ENCODE data around the gene MCTP1. TPM values are rescaled to one million over a fixed set of nuclear protein-coding genes. Genes with fewer than 3 reads are reported as not detected.

MCTP1 gene
- polyA plus RNA-seq, 1 donor: 4.8 TPM

DNA sequence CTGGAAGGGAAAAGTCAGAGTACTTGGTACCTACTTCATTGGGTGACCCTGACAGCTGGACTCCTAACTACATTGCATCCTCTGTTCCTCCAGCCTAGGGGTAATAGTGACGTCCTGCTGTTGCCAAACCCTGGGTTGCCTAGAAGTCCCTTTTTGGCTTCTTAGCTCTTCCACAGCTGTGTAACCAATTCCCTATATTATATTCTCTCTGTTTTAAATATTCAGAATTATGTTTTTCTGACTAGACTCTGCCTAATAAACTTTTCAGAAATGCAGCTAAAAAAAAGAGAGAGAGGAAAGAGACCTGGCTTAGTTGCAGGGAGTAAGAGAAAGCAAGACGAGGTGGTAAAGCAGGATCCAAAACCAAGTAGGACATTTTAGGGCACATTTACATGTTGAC is 28.4 kb downstream of the MCTP1 start:
- Histone ChIP-seq H3K4me3 (ENCODE audit: low read length) (no peak overlapping the region), H3K9me3 (ENCODE audit: control insufficient read depth, low read depth, low read length) (no peaks in the 10 kb centered on the region), H3K36me3 (ENCODE audit: control insufficient read depth, insufficient read depth, low read length) (no peaks in the 10 kb centered on the region), H3K27me3 (ENCODE audit: control insufficient read depth, insufficient read depth, low read length) (no peaks in the 10 kb centered on the region), H3K27ac (ENCODE audit: low read length) (no peak overlapping the region), H3K4me1 (ENCODE audit: control insufficient read depth, insufficient read depth, low read length) (no peaks in the 10 kb centered on the region)
- DNase-seq: no peak
- 67% methylated on average over 1 of the region's 2 CpGs for WGBS (ENCODE audit: insufficient coverage, low lambda C conversion rate)

DNA sequence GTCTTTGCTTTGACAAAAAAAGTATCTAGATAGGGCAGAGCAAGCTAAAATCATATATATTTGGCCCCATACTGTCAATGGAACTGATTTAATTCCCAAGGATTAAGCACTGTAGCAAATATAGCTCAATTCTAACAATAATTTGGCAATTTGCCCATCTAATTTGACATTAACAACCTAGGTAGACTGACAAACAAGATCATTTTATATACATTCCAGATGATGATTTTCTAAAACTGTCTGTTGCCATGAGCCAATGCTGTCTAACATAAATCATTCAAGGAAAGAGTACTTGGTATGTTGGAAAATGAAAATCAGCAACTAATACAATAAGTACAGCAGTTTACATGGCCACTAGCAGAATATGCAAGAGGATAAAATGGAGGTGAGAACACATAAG is 32.1 kb downstream of the MCTP1 start:
- no peaks in the 10 kb centered on the region for H3K27me3 ChIP-seq (ENCODE audit: control insufficient read depth, insufficient read depth, low read length)
- H3K9me3 ChIP-seq (ENCODE audit: control insufficient read depth, low read depth, low read length): no peaks in the 10 kb centered on the region
- no peaks in the 10 kb centered on the region for H3K4me1 ChIP-seq (ENCODE audit: control insufficient read depth, insufficient read depth, low read length)
- H3K36me3 ChIP-seq (ENCODE audit: control insufficient read depth, insufficient read depth, low read length): no peaks in the 10 kb centered on the region
- no peak for DNase-seq
- no peak overlapping the region for H3K4me3 ChIP-seq (ENCODE audit: low read length)
- no peak overlapping the region for H3K27ac ChIP-seq (ENCODE audit: low read length)

DNA sequence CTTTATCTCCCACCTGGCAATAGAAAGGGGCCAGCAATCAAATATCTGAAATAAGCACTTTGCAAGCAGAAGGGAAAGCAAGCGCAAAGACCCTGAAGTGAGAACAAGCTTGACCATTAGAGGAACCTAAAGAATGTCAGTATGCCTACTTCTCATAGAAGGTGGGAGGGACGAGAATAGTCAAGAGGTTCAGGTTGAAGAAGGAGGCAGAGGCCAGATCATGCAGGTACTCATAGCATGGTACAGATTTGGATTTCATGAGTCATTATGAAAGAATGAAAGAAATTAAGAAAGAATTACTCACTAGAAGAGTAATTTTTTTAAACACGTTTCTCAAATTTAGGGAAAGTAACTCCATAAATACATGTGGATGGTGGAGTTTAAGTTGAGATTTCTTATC is 33.7 kb downstream of the MCTP1 start:
- Histone ChIP-seq H3K27ac (ENCODE audit: low read length) (no peak overlapping the region), H3K4me3 (ENCODE audit: low read length) (no peak overlapping the region), H3K9me3 (ENCODE audit: control insufficient read depth, low read depth, low read length) (no peaks in the 10 kb centered on the region), H3K4me1 (ENCODE audit: control insufficient read depth, insufficient read depth, low read length) (no peaks in the 10 kb centered on the region), H3K27me3 (ENCODE audit: control insufficient read depth, insufficient read depth, low read length) (no peaks in the 10 kb centered on the region), H3K36me3 (ENCODE audit: control insufficient read depth, insufficient read depth, low read length) (no peaks in the 10 kb centered on the region)
- no CpG with 5 or more reads among the region's 3 CpGs for WGBS (ENCODE audit: insufficient coverage, low lambda C conversion rate)
- DNase-seq: no peak

DNA sequence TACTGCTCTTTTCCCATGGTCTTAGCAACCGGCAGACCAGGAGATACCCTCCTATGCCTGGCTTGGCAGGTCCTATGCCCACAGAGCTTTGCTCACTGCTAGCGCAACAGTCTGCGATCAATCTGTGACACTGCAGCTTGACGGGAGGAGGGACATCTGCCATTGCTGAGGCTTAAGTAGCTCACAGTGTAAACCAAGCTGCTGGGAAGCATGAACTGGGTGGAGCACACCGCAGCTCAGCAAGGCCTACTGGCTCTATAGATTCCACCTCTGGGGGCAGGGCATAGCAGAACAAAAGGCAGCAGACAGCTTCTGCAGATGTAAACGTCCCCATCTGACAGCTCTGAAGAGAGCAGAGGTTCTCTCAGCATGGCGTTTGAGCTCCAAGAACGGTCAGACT is 40.4 kb downstream of the MCTP1 start:
- WGBS (ENCODE audit: insufficient coverage, low lambda C conversion rate): no CpG with 5 or more reads among the region's 8 CpGs
- Histone ChIP-seq H3K27ac (ENCODE audit: low read length) (no peak overlapping the region), H3K27me3 (ENCODE audit: control insufficient read depth, insufficient read depth, low read length) (no peaks in the 10 kb centered on the region), H3K4me1 (ENCODE audit: control insufficient read depth, insufficient read depth, low read length) (no peaks in the 10 kb centered on the region), H3K9me3 (ENCODE audit: control insufficient read depth, low read depth, low read length) (no peaks in the 10 kb centered on the region), H3K4me3 (ENCODE audit: low read length) (no peak overlapping the region), H3K36me3 (ENCODE audit: control insufficient read depth, insufficient read depth, low read length) (no peaks in the 10 kb centered on the region)
- no peak for DNase-seq

DNA sequence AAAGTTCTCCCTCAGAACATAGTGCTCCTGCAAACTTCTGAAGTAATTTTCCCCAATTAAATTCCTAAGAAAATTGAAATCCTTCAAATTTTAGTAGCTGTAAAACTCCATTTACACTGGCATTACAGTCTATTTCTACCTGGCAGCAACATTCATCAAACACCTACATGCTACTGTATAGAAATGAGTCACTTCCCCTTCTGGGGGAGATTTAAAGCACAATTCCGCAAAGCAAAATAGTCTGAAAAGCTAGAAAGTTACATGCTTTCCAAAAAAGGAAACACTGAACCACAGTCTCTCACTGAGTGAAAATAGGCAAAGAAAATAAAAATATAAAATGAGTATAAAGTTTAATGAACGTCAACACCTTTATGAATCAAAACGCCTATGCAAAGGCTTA is 43.3 kb downstream of the MCTP1 start:
- H3K27ac ChIP-seq (ENCODE audit: low read length): no peak overlapping the region
- DNase-seq: no peak
- H3K4me3 ChIP-seq (ENCODE audit: low read length): no peak overlapping the region
- no peaks in the 10 kb centered on the region for H3K27me3 ChIP-seq (ENCODE audit: control insufficient read depth, insufficient read depth, low read length)
- WGBS (ENCODE audit: insufficient coverage, low lambda C conversion rate): 97% methylated on average over 3 of the region's 3 CpGs
- H3K4me1 ChIP-seq (ENCODE audit: control insufficient read depth, insufficient read depth, low read length): no peaks in the 10 kb centered on the region
- H3K36me3 ChIP-seq (ENCODE audit: control insufficient read depth, insufficient read depth, low read length): no peaks in the 10 kb centered on the region
- no peaks in the 10 kb centered on the region for H3K9me3 ChIP-seq (ENCODE audit: control insufficient read depth, low read depth, low read length)

DNA sequence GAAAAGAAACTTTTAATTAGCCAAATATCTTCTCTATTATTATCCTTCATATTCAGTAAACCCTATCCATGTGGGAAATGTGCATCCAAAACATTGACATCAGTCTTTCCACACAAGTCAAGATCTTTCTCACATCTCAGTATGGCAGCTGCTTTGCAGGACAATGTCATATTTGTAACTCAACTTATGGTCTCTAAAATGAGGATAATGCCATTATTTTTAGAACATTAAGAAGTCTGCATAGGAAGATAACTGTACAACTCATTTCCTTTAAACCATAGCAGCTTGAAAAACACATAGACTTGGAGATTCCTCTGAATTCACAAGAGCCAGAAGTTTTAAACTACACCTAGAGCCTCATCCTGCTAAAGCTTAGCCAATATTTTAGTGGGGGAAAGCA is 43.7 kb downstream of the MCTP1 start:
- H3K27ac ChIP-seq (ENCODE audit: low read length): no peak overlapping the region
- no peaks in the 10 kb centered on the region for H3K4me1 ChIP-seq (ENCODE audit: control insufficient read depth, insufficient read depth, low read length)
- no peak for DNase-seq
- H3K27me3 ChIP-seq (ENCODE audit: control insufficient read depth, insufficient read depth, low read length): no peaks in the 10 kb centered on the region
- no peaks in the 10 kb centered on the region for H3K36me3 ChIP-seq (ENCODE audit: control insufficient read depth, insufficient read depth, low read length)
- H3K9me3 ChIP-seq (ENCODE audit: control insufficient read depth, low read depth, low read length): no peaks in the 10 kb centered on the region
- H3K4me3 ChIP-seq (ENCODE audit: low read length): no peak overlapping the region

DNA sequence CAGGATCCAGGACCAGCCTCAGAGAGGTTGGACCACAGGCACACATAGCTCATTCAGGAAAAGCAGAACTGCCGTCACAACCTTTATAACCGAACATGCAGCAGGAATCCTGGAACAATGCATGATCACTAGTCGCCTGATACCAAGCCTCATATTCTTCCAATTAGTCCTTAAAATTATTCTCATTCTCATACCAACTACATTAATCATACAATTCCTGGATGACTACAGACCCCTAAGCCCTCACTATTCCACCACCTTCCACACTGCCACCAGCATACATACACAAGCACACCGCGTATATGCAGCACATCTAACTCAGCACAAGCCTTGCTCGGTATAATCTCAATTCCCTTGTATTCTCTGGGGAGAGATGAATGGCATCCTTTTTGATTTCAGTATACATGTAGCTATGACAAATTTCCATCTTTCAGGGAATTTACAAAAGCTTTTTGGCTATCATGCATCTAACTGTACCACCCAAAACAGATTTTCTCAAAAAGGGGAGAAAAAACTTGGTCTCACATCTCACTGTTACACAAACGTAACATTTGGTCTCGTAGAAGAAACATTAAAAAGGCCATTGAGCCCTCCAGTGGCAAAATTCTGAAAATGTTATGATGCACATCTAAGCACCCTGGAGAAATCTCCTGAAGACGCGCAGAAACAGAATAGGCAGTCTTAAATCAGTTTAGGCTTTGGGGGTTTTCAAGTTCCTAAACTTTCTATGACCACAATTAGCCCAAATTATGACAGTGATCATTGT is 46.2 kb downstream of the MCTP1 start:
- 72% methylated on average over 6 of the region's 10 CpGs for WGBS (ENCODE audit: insufficient coverage, low lambda C conversion rate)
- H3K27ac ChIP-seq (ENCODE audit: low read length): no peak overlapping the region
- no peaks in the 10 kb centered on the region for H3K36me3 ChIP-seq (ENCODE audit: control insufficient read depth, insufficient read depth, low read length)
- H3K4me3 ChIP-seq (ENCODE audit: low read length): no peak overlapping the region
- no peaks in the 10 kb centered on the region for H3K27me3 ChIP-seq (ENCODE audit: control insufficient read depth, insufficient read depth, low read length)
- H3K9me3 ChIP-seq (ENCODE audit: control insufficient read depth, low read depth, low read length): no peaks in the 10 kb centered on the region
- no peaks in the 10 kb centered on the region for H3K4me1 ChIP-seq (ENCODE audit: control insufficient read depth, insufficient read depth, low read length)
- no peak for DNase-seq

DNA sequence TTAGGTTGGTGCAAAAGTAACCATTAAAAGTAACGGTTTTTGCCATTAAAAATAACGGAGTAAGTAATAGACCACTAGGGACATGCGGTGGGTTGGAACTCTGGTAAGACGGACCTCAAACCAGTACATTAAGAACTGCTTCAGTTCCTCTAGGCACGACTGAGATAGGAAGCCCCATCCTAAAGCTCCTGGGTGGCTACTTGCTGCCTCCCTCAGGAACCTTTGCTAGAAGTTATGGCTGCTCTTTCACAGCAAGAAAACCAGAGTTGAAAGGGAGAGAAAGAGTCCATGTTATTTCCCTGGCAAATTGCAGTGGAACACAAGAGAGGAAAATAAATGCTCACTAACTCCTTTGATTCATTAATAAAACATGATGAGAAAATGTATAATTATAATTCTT is 47.6 kb downstream of the MCTP1 start:
- no peaks in the 10 kb centered on the region for H3K4me1 ChIP-seq (ENCODE audit: control insufficient read depth, insufficient read depth, low read length)
- no peak for DNase-seq
- no peaks in the 10 kb centered on the region for H3K27me3 ChIP-seq (ENCODE audit: control insufficient read depth, insufficient read depth, low read length)
- H3K4me3 ChIP-seq (ENCODE audit: low read length): no peak overlapping the region
- H3K9me3 ChIP-seq (ENCODE audit: control insufficient read depth, low read depth, low read length): no peaks in the 10 kb centered on the region
- WGBS (ENCODE audit: insufficient coverage, low lambda C conversion rate): no CpG with 5 or more reads among the region's 5 CpGs
- no peaks in the 10 kb centered on the region for H3K36me3 ChIP-seq (ENCODE audit: control insufficient read depth, insufficient read depth, low read length)
- H3K27ac ChIP-seq (ENCODE audit: low read length): no peak overlapping the region

DNA sequence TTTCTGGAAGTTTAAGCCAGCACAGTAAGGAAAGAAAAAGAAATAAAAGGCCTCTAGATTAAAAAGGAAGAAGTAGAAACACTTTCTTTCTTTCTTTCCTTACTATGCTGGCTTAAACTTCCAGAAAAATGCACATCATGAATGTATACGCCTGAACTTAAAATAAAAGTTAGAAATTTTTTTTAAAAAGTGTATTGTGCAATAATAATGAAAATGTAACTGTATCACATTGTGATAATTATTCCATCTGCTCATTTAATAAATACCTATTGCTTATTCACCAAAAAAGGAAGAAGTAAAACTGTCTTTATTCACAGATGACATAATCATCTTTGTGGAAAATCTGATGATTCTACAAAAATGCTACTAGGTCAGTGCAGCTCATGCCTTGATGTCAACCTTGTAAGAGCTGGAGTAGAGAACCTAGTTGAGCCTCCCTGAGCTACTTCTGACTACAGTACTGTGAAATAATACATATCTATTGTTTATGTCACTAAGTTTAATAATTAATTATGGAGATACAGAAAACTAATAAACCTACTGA is 49.4 kb downstream of the MCTP1 start:
- no peaks in the 10 kb centered on the region for H3K27me3 ChIP-seq (ENCODE audit: control insufficient read depth, insufficient read depth, low read length)
- no peaks in the 10 kb centered on the region for H3K36me3 ChIP-seq (ENCODE audit: control insufficient read depth, insufficient read depth, low read length)
- H3K27ac ChIP-seq (ENCODE audit: low read length): no peak overlapping the region
- no peak for DNase-seq
- 100% methylated on average over 1 of the region's 1 CpG for WGBS (ENCODE audit: insufficient coverage, low lambda C conversion rate)
- H3K4me1 ChIP-seq (ENCODE audit: control insufficient read depth, insufficient read depth, low read length): no peaks in the 10 kb centered on the region
- no peak overlapping the region for H3K4me3 ChIP-seq (ENCODE audit: low read length)
- H3K9me3 ChIP-seq (ENCODE audit: control insufficient read depth, low read depth, low read length): no peaks in the 10 kb centered on the region

DNA sequence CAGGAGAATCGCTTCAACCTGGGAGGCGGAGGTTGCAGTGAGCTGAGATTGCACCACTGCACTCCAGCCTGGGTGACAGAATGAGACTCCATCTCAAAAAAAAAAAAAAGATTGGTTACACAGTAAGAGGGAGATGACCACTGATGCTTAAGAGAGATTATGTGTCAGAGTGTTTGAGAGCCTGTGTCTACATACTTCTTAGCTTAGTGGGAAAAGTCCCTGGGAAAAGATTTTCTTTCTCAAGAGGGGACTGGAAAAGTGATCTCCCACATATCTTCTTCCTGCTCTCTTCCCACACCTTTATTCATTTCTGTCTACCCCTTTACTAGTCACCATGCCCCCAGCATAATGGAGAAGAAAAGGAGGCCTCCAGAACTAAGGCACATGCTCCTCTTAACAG is 55.2 kb downstream of the MCTP1 start:
- Histone ChIP-seq H3K4me1 (ENCODE audit: control insufficient read depth, insufficient read depth, low read length) (no peaks in the 10 kb centered on the region), H3K27ac (ENCODE audit: low read length) (no peak overlapping the region), H3K36me3 (ENCODE audit: control insufficient read depth, insufficient read depth, low read length) (no peaks in the 10 kb centered on the region), H3K9me3 (ENCODE audit: control insufficient read depth, low read depth, low read length) (no peaks in the 10 kb centered on the region), H3K27me3 (ENCODE audit: control insufficient read depth, insufficient read depth, low read length) (no peaks in the 10 kb centered on the region), H3K4me3 (ENCODE audit: low read length) (no peak overlapping the region)
- no CpG with 5 or more reads among the region's 2 CpGs for WGBS (ENCODE audit: insufficient coverage, low lambda C conversion rate)
- no peak for DNase-seq

DNA sequence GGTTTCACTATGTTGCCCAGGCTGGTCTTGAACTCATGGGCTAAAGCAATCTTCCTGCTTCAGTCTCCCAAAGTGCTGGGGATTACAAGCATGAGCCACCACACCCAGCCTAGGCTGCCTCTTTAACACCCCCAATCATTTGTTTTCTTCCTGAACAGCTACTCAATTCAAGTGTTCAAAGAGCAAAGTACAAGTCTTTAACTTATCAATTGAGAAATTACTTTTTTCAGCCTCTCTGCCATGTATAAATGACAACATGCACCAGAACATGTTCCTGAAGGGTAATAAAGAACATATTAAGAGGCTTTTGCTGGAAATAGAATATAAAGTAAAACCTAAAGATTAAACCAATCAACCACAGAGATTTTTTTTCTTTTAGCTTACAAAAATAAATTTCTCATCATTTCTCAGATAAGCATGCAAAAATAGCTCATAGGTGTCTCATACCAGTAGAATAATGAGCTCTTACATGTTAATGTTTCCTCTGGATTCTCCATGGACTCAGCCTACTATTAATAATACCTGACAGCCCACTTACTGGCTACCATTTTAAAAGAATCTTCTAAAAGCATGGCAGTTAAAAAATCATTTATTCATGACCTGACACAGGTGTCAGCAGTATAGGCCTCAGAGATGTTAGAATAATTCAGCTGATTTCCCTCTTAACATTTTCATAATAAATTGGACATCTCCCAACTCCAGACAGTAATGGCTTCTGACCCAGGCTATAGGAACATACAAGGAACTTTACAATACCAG is 60.0 kb downstream of the MCTP1 start:
- H3K4me3 ChIP-seq (ENCODE audit: low read length): no peak overlapping the region
- H3K9me3 ChIP-seq (ENCODE audit: control insufficient read depth, low read depth, low read length): no peaks in the 10 kb centered on the region
- no peaks in the 10 kb centered on the region for H3K36me3 ChIP-seq (ENCODE audit: control insufficient read depth, insufficient read depth, low read length)
- DNase-seq: peak; percentile 48 to 74
- no peaks in the 10 kb centered on the region for H3K27me3 ChIP-seq (ENCODE audit: control insufficient read depth, insufficient read depth, low read length)
- no peaks in the 10 kb centered on the region for H3K4me1 ChIP-seq (ENCODE audit: control insufficient read depth, insufficient read depth, low read length)
- H3K27ac ChIP-seq (ENCODE audit: low read length): no peak overlapping the region

All from large intestine (tissue), 3 donors.